ENCODE measurements around the gene ATP6AP1.
A peak's percentile ranks its signal among the peaks of the same experiment; 100 is the strongest.
"Not testable (repeated sequence)": the region's sequence is repeated elsewhere in the genome, so short reads cannot be mapped to it uniquely, and the experiment has no call there.

The ATP6AP1 gene, protein sequence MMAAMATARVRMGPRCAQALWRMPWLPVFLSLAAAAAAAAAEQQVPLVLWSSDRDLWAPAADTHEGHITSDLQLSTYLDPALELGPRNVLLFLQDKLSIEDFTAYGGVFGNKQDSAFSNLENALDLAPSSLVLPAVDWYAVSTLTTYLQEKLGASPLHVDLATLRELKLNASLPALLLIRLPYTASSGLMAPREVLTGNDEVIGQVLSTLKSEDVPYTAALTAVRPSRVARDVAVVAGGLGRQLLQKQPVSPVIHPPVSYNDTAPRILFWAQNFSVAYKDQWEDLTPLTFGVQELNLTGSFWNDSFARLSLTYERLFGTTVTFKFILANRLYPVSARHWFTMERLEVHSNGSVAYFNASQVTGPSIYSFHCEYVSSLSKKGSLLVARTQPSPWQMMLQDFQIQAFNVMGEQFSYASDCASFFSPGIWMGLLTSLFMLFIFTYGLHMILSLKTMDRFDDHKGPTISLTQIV

DNA sequence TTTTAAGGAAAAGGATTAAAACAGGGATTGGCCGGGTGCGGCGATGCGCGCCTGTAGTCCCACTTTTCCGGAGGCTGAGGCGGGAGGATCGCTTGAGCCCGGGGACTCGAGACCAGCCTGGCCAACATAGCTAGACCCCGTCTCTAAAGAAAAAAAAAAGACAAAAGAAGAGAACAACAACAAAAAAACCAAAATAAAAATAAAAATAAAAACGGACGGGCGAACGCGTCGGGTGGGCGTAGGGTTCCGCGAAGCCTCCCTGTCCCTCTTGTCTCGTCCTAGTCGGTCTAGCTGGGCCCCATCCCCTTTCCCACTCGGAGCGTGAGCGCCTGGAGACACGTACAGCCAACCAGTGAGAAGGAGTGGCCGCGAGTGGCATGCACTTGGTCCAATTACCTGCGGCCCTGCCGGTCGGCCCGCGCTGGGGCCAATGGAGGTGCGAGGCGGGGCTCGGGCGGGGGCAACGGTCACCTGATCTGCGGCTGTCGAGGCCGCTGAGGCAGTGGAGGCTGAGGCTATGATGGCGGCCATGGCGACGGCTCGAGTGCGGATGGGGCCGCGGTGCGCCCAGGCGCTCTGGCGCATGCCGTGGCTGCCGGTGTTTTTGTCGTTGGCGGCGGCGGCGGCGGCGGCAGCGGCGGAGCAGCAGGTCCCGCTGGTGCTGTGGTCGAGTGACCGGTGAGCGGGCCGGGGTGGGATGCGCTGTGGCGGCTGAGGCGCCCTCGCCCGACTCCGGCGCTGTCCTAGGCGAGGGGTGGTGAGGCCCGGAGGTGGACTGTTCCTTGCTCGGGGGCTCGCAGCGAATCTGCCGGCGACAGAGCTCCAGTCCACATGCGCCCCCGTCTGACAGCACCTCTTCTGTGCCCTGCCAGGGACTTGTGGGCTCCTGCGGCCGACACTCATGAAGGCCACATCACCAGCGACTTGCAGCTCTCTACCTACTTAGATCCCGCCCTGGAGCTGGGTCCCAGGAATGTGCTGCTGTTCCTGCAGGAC, at the start of gene ATP6AP1:
Gene ATP6AP1 (plus strand): TSS at position 502 of the 996 bp plus-strand sequence. CDS start 16 bp downstream, at position 518.
- DNase-seq (ENCODE audit: low read depth): peak; percentile 94

DNA sequence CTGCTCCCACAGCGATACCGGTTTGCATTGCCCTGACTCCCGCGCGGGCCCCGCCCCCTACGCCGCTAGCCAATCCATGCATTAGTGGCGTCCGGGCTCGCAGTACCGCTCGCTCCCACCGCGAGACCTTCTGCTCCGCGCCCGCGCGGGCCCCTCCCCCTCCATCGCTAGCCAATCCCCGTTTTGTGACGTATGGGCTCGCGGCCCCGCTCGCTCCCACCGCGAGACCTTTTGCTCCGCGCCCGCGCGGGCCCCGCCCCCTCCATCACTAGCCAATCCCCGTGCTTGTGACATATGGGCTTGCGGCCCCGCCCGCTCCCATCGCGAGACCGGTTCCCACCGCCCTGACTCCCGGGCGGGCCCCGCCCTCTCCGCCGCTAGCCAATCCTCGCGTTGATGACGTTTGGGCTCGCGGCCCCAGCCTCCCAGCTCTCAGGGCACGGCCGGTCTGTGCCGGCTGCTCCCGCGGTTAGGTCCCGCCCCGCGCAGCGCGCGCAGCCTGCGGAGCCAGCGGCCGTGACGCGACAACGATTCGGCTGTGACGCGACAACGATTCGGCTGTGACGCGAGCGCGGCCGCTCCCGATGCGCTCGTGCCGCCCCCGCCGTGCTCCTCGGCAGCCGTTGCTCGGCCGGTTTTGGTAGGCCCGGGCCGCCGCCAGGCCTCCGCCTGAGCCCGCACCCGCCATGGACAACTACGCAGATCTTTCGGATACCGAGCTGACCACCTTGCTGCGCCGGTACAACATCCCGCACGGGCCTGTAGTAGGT, 49.5 kb upstream of the ATP6AP1 start, which contains the start of gene EMD:
Gene EMD (plus strand): TSS at position 497 of the 770 bp plus-strand sequence. CDS start 190 bp downstream, at position 687.
- peak; percentile 98 for DNase-seq (ENCODE audit: low read depth)

DNA sequence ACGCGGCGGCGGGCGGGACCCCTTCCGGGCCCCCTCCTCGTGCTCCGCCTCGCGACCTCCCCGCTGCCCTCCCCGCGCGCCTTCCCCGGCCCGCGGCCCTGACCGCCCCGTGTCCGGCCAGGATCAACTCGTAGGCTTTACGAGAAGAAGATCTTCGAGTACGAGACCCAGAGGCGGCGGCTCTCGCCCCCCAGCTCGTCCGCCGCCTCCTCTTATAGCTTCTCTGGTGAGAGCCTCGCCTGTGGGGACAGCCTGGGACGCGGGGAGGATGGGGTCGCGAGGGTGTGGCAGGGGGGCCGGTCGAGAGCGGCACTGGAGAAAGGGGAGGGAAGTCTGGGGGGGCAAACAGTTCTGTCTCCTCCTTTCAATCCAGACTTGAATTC, 48.9 kb upstream of the ATP6AP1 start:
- no peak for DNase-seq (ENCODE audit: low read depth)

DNA sequence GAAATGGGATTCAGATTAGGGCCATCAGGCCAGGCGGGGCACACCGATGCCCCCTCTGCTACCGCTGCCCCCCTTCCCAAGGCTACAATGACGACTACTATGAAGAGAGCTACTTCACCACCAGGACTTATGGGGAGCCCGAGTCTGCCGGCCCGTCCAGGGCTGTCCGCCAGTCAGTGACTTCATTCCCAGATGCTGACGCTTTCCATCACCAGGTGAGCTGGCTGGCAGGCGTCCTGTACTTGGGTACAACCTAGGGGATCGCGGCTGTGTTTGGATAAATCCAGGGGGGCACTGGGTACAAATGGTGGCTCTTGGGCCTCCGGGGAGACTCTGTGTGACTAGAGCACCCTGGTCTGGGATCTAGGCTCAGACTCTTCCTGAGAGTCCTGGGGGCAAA, 48.3 kb upstream of the ATP6AP1 start:
- no peak for DNase-seq (ENCODE audit: low read depth)

DNA sequence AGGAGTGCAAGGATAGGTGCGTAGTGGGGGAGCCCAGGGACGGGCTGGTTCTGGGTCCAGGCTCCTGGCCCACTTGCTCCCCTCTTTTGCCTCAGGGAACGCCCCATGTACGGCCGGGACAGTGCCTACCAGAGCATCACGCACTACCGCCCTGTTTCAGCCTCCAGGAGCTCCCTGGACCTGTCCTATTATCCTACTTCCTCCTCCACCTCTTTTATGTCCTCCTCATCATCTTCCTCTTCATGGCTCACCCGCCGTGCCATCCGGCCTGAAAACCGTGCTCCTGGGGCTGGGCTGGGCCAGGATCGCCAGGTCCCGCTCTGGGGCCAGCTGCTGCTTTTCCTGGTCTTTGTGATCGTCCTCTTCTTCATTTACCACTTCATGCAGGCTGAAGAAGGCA, 47.7 kb upstream of the ATP6AP1 start:
- no peak for DNase-seq (ENCODE audit: low read depth)

DNA sequence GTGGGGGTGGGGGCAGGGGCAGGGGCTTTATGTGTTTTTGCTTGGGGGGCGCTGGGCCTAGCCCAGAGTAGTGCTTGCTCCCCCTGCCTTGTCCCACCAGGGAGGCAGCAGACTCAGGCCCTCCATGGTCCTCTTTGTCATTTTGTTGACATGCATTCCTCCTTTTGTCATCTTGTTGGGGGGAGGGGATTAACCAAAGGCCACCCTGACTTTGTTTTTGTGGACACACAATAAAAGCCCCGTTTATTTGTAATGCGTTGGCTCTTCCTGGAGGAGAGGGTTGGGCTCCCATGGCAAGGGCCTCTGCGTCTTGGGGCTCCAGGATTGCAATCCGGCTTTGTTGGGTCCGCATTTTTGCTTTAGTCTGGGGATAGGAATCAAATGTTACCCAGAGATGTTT, 47.2 kb upstream of the ATP6AP1 start:
- no peak for DNase-seq (ENCODE audit: low read depth)

DNA sequence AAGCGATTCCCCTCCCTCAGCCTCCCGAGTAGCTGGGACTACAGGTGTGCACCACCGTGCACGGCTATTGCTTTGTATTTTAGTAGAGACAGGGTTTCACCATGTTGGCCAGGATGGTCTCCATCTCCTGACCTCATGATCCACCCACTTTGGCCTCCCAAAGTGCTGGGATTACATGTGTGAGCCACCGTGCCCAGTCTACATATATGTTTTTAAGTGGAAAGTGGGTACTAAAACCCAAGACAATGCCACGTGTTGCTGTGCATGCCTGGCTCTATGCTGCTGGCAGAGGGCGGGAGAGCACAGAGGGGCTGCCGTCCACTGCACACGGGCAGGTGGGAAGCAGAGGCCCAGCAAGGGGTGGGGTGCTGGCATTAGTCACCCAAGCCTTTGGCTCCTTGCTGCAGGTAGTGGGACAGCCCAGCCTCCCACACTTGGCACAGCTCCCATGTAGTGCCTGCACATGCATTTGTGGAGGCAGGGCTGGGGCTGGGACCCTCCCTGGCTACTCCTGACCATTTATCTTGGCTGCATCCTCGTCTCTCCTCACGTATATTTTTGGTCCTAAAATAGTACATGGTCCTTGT, 45.9 kb upstream of the ATP6AP1 start:
- no peak for DNase-seq (ENCODE audit: low read depth)

DNA sequence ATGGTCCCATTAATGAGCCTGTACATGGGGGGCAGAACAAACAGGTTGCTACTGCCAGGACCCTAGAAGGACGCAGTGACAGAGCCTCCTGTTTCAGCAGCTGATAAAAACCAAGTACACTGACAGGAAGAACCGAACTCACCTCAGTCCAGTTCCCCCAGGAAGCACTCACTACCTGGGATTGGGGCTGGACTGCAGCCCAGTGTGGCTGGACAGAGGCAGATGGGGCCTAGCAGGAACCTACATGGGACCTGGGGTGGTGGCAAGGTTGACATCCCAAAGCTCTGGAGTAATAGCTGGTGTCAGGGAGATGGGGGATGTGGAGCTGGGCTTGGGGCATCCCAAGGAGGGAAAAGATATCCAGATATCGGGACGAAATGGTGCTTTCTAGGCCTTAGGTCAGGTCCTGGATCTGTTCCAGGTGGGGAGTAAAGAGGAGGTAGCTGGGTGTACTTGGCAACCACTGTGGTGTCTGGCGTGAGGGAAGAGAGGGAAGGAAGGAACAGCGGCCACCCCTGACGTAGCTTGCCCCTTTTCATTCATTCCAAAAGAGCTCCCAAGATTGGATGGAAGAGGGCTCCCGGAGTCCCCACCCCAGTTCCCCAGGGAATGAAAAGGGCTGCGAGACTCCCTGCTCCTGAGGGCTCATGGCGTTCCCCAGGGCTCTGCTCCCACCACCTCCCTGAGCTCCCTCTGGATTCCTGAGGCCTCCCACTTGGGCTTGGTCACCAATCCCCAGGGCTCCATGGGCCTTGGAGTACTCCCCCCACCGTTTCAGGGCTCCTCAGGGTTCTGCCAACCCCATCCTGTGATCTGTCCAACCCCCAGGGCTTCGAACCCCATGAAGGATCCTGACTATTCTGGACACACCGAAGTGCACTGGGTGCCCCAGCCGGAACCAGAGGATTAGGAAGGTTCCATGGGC, 44.9 kb upstream of the ATP6AP1 start:
- no peak for DNase-seq (ENCODE audit: low read depth)

DNA sequence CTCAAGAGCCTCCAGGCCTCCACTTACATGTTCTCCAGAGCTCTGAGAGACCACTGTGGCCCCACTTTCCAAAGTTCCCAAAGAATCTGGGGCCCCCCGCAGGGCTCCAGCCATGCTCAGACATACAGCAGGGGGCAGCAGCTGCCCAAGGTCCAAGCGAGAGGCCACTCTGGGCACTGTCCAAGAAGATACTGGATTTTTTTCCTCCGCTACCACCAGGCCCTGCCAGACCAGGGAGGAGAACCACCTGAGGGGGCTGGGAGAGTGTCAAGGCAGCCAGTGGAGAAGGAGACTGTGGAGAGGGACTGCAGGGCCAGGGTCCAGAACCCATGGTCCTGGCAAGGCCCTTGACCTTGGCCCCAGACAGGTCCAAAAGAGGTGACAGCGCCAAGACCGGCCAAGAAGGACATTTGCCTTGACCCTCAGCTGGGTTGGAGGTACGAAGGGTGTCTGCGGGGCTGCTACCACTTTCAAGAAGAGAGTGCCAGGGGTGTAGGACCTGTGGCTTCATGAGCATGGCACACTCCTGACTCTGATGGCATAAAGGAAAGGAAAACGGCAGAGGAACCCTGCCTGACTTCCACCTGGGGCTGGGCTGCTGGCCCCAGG, 44.1 kb upstream of the ATP6AP1 start:
- peak; percentile 24 for DNase-seq (ENCODE audit: low read depth)

DNA sequence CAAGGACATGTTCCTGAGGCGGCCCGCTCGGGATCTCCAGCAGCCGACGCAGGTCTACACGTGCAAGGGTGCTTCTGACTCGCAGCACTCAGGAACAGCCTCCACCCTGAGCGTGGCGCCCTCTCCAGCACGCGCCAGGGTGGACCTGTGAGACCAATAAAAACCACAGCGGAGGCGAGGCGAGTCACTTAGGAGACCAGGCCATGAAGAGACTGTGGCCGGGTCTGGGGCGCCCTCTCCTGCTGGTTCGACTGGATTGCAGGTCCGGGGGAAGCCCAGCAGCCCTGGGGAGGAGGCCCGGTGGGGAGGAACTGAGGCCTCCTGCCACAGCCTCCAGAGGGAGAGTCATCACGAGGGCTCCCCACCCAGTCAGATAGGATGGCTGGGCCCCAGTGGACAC, 40.4 kb upstream of the ATP6AP1 start:
- DNase-seq (ENCODE audit: low read depth): not testable (repeated sequence)

DNA sequence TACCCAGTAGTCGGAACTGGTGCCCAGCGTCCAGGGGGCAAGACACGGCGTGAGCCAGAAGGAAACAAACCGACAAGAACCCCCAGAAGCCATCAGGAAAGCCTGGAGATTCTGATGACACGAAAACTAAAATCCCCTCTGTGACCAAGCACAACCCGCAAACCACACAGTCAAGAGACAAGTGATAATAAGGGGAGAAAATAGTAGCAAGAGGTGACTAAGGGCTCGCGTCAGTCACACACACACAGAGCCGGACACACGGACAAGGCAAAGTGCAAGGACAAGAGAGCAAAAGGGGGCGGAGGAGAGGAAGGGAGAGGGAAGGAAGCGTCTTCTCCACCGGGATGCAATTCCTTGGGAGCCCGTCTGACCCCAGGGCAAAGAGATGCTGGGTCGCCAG, 39.8 kb upstream of the ATP6AP1 start:
- not testable (repeated sequence) for DNase-seq (ENCODE audit: low read depth)

DNA sequence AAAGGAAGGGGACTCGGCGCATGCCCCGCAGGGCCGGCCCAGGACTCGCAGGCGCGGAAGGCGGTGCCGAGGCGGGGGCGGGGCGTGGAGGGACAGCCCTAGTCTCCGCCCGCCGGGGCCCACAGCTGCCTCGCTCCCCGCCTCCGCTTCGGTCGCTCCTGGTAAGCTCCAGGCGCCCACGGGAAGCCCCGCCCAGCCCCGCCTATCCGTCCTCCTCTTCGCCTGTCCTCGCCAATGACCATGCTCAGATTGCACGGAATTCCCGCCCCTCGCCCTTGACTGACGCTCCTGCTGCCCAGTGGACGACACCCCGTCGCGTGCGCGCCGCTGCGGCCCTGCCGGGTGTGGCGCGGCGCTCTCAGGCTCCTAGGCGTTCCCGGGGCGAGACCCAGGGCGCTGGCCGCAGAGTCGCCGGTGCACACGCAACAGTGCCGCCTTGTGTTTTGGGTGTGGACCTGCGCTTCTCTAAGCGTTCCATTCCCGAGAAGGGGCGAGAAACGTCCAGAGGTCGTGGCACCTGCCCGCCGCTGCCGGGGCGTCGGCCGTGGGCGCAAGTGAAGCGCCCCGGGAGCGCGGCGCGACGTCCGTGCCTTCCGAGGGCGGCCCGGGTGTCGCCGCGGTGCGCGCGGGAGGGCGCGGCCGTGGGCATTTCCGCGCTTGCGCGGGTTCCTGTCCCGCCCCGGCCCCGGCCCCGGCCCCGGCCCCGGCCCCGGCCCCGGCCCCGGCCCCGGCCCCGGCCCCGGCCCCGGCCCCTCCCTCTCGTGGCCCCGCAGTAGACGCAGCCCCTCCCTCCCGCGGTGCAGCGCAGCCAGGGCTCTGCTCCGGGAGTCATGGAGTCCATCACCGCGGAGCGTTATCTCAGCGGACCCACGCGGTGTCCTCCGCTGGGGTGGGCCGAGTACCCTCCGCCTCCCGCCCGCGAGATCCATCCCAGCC, 38.4 kb upstream of the ATP6AP1 start:
- DNase-seq (ENCODE audit: low read depth): not testable (repeated sequence)

DNA sequence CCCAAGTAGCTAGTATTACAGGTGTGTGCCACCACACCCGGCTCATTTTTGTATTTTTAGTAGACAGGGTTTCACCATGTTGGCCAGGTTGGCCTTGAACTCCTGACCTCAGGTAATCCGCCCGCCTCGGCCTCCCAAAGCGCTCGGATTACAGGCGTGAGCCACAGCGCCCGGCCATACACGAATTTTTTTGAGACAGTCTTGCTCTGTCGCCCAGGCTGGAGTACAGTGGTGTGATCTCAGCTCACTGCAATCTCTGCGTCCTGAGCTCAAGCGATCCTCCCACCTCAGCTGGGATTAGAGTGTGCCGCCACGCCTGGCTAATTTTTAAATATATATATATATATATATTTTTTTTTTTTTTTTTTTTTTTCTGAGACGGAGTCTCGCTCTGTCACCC, 32.1 kb upstream of the ATP6AP1 start:
- not testable (repeated sequence) for DNase-seq (ENCODE audit: low read depth)

DNA sequence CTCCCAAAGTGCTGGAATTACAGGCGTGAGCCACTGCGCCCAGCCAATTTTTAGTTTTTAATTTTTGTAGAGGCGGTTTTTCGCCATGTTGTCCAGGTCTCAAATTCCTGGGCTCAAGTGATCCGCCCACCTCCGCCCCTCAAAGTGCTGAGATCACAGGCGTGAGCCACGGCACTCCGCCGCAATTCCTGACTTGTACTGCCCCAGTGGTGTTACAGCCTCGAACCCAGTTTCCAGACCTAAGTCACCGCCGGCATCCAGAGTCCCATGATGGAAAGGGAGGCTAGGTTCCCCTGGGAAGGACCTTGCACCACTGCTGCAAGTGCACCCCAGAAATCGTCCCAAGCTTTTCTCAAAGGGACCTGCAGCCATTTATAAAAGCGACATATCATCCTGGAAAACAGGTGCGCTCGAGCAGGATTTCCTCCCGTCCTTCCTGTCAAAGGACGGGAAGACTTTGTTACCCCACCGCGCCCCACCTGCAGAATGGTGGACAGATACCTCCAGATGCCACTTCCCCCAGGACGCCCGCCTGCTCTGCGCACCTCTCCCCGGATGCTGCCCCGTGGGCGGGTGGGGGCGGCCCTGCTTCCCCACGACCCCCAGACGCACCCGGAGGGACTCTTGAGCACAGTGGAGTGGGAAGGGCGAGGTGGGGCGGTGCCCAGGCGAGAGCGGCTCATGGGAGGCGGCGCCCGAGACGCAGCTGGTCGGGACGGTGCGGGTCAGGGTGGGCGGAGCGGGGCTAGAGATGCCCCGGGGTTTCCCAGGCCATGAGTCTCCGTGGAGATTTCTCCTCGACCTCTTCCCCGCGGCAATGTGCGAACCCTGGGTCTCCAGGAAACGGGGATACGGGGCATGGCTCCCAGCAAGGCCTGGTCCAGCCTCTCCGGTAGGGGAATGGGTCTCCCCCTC, 31.2 kb upstream of the ATP6AP1 start:
- peak; percentile 67 for DNase-seq (ENCODE audit: low read depth)

DNA sequence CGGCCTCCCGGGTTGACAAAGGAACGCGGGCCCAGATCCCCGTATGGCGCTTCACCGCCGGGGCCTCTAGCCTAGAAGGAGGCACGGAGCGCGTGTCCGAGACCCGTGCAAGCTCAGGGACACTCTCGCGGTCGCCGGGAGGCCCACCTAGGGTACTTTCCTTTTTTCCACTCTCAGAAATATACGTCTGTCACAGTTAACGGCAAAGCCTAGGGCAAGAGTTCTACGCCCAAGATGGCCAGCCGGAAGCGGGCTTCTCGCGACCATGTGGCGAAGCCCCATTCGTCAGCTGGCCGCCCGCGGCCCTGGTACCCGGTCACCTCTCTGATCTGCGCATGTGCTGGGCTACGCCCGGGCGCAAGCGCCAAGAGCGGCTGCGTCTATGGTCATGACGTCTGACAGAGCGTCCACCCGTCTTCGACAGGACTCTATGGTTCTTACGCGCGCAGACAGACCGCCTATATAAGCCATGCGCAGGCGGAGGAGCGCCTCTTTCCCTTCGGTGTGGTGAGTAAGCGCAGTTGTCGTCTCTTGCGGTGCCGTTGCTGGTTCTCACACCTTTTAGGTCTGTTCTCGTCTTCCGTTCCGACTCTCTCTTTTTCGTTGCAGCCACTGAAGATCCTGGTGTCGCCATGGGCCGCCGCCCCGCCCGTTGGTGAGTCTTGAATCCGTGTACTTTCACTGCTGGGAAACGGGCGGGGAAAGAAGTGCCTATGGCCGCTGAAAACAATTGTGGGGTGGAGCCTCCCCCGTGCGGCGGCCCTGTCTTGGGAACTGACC, 30.4 kb upstream of the ATP6AP1 start, which contains the start of gene RPL10:
Gene RPL10 (plus strand): TSS at position 490 of the 780 bp plus-strand sequence. CDS start 143 bp downstream, at position 633.
- peak; percentile 98 for DNase-seq (ENCODE audit: low read depth)

DNA sequence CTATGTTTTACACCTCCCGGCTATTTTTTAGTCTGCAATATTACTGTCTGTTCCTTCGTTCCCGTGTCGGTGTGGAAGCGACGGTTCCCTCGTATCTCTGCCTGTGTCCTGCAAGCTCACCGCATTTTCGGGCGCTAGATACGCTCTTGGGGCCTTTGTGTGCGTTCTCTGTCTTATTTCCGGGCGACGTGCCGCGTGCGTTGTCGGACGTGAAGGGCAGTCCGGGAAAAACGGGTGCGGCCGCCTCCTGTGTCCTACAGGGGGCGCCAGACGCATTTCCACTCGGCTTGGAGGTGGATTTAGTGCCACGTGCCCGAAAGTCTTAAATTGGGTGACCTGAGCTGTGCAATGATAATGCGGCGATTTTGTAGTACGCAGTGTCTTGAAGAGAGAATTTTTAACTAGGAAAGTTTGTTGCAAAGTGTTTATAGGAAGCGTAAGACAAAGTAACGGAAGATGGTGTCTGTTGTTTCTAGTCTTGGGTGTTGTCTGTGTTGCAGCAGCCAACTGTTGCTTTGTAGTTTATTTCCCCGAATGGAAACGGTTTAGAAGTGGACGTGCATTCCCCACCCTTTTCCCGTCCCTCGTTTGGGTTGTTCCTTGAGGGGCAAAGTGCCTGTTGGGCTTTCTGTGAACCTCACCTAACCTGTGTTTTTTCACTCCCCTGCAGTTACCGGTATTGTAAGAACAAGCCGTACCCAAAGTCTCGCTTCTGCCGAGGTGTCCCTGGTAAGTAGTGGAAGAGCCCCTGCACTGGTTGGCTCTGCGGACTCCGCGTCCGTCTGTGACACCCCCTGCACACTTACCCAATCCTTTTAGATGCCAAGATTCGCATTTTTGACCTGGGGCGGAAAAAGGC, 29.6 kb upstream of the ATP6AP1 start:
- DNase-seq (ENCODE audit: low read depth): peak; percentile 78

All from fibroblast of gingiva (primary cell).